ENCODE data around the gene KRTAP25-1. TPM values are rescaled to one million over a fixed set of nuclear protein-coding genes. Genes with fewer than 3 reads are reported as not detected.

Gene KRTAP25-1
- total RNA-seq, 3 donors from 2014 or later (not counting 1 experiment from before 2014, with no cell fraction given), result not detected

DNA sequence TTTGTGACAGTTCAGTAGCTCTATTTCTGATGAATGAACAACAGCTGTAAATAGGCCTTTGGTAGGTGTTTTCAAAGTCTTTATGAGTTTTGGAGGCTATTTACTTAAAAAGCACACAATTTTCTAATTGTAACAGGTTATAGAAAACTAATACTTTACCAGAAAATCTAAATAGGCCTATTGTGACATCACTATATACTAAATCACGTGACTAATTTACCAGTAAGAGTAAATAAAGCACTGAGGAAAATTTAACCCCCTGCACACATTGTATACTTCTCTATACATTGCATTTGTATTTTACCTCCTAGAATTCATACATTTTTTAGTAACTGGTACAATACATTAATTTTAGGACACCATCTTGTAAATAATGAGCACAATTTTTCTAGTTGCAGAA is 15.8 kb upstream of the KRTAP25-1 start:
- no peaks in the 10 kb centered on the region for H3K27me3 Mint-ChIP-seq (ENCODE audit: low read depth in 2 of 2)
- no peaks in the 10 kb centered on the region for H3K4me1 ChIP-seq (ENCODE audit: control insufficient read depth, insufficient read depth, low read length)
- peaks cover 6 to 10% of the 10 kb centered on the region in 2 donors for H3K9me3 Mint-ChIP-seq
- no peak overlapping the region for H3K4me3 ChIP-seq (ENCODE audit: low read length)
- H3K4me3 Mint-ChIP-seq, result no peak overlapping the region
- no peaks in the 10 kb centered on the region for H3K9me3 ChIP-seq (ENCODE audit: control insufficient read depth, insufficient read depth, low read length)
- no peaks in the 10 kb centered on the region for H3K36me3 Mint-ChIP-seq
- H3K36me3 ChIP-seq (ENCODE audit: control insufficient read depth, insufficient read depth, low read length), result no peaks in the 10 kb centered on the region
- intact Hi-C loops (cut with micrococcal nuclease), result no loop called here
- H3K4me1 Mint-ChIP-seq, result no peaks in the 10 kb centered on the region
- no peak overlapping the region for H3K27ac Mint-ChIP-seq
- H3K27me3 ChIP-seq (ENCODE audit: control insufficient read depth, insufficient read depth, low read length), result no peaks in the 10 kb centered on the region
- TF ChIP-seq, protein P1, sequence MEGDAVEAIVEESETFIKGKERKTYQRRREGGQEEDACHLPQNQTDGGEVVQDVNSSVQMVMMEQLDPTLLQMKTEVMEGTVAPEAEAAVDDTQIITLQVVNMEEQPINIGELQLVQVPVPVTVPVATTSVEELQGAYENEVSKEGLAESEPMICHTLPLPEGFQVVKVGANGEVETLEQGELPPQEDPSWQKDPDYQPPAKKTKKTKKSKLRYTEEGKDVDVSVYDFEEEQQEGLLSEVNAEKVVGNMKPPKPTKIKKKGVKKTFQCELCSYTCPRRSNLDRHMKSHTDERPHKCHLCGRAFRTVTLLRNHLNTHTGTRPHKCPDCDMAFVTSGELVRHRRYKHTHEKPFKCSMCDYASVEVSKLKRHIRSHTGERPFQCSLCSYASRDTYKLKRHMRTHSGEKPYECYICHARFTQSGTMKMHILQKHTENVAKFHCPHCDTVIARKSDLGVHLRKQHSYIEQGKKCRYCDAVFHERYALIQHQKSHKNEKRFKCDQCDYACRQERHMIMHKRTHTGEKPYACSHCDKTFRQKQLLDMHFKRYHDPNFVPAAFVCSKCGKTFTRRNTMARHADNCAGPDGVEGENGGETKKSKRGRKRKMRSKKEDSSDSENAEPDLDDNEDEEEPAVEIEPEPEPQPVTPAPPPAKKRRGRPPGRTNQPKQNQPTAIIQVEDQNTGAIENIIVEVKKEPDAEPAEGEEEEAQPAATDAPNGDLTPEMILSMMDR (IDR thresholded peaks at IDR 0.05), result no peak
- ATAC-seq (no peak), DNase-seq (no peak)
- no CpG with 5 or more reads among the region's 1 CpG for WGBS (ENCODE audit: insufficient coverage)
- H3K27ac ChIP-seq (ENCODE audit: low read length), result no peak overlapping the region

DNA sequence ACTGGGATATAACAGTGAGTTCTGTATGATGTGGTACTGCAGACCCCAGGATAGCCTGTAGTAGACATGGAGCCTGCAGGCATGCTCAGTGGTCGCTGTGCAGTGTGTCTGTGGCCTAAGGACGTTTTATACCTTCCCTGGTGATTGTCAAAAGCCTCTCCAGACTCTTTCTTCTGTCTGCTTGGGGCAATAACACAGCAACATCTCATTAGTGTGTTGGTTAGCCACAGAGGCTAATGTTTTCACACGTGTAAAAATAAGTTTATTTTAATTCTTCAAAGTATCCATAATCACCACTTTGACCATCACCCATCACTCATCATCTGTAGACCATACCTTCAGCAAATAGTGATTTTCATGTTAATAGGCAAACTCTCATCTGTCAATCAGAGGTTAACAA is 6.5 kb downstream of the KRTAP25-1 start, which contains the start of gene KRTAP24-1:
TSS of gene KRTAP24-1 (minus strand) at position 101 of the 400 bp plus-strand sequence. CDS start at position 83, 18 bp downstream.
- ATAC-seq (no peak), DNase-seq (no peak)
- 51% methylated on average over 3 of the region's 3 CpGs for WGBS (ENCODE audit: insufficient coverage)
- Mint-ChIP-seq H3K4me3 (no peak within 1 kb of the TSS), H3K36me3 (no peaks in the 10 kb centered on the region), H3K9me3 (peaks cover 6 to 13% of the 10 kb centered on the region in 2 donors), H3K27me3 (ENCODE audit: low read depth in 2 of 2) (no peaks in the 10 kb centered on the region), H3K27ac (no peak within 1 kb of the TSS), H3K4me1 (no peaks in the 10 kb centered on the region)
- Histone ChIP-seq H3K4me1 (ENCODE audit: control insufficient read depth, insufficient read depth, low read length) (no peaks in the 10 kb centered on the region), H3K36me3 (ENCODE audit: control insufficient read depth, insufficient read depth, low read length) (no peaks in the 10 kb centered on the region), H3K27me3 (ENCODE audit: control insufficient read depth, insufficient read depth, low read length) (no peaks in the 10 kb centered on the region), H3K4me3 (ENCODE audit: low read length) (no peak within 1 kb of the TSS), H3K9me3 (ENCODE audit: control insufficient read depth, insufficient read depth, low read length) (no peaks in the 10 kb centered on the region), H3K27ac (ENCODE audit: low read length) (no peak within 1 kb of the TSS)
- intact Hi-C loops (cut with micrococcal nuclease), result no loop called here
- TF ChIP-seq, protein P1 (IDR thresholded peaks at IDR 0.05), result no peak

DNA sequence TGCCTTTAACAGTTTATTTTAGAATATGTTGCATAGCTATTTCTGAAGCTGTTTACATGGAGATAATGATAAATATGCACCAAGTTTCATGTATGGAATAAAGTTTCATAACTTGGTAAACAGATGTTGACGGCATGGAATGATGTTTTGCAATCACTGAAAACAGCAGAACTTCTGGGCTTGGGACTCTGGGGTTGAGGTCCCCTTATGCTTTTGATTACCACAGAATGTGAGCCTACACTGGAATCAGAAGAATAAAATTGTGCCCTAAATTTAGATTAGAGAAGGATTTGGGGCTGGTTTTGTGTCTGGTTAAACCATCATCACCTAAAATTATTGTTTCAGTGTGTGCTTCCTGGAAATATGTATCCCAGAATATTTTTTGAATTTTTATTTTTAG is 17.7 kb downstream of the KRTAP25-1 start:
- intact Hi-C loops (cut with micrococcal nuclease), result no loop called here
- H3K27ac Mint-ChIP-seq, result no peak overlapping the region
- 93% methylated on average over 1 of the region's 1 CpG for WGBS (ENCODE audit: insufficient coverage)
- H3K27me3 ChIP-seq (ENCODE audit: control insufficient read depth, insufficient read depth, low read length), result no peaks in the 10 kb centered on the region
- no peaks in the 10 kb centered on the region for H3K4me1 Mint-ChIP-seq
- no peak overlapping the region for H3K27ac ChIP-seq (ENCODE audit: low read length)
- no peaks in the 10 kb centered on the region for H3K36me3 ChIP-seq (ENCODE audit: control insufficient read depth, insufficient read depth, low read length)
- H3K27me3 Mint-ChIP-seq (ENCODE audit: low read depth in 2 of 2), result no peaks in the 10 kb centered on the region
- TF ChIP-seq, protein P1 (IDR thresholded peaks at IDR 0.05), result no peak
- no peaks in the 10 kb centered on the region for H3K36me3 Mint-ChIP-seq
- DNase-seq (no peak), ATAC-seq (no peak)
- no peaks in the 10 kb centered on the region for H3K4me1 ChIP-seq (ENCODE audit: control insufficient read depth, insufficient read depth, low read length)
- H3K4me3 Mint-ChIP-seq, result no peak overlapping the region
- H3K9me3 ChIP-seq (ENCODE audit: control insufficient read depth, insufficient read depth, low read length), result no peaks in the 10 kb centered on the region
- H3K9me3 Mint-ChIP-seq, result peaks cover 0 to 14% of the 10 kb centered on the region in 2 donors
- no peak overlapping the region for H3K4me3 ChIP-seq (ENCODE audit: low read length)

DNA sequence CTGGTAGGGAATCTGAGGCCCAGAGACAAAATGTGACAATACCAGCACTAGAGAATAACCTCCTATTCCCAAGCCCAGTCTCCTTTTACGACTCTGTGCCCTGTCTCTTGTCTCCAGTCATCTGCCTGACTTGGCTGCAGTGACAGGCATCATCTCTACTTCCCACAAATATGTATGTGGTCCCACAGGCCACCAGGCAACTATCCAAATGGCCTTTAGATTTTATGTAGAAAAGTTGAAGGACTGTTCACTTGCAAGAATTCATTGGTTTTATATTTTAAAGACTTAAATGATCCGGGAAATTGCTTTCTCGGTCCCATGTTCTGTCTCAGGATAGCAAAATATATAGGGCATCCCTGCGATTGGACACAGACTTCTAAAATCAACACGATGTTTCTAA is 18.2 kb downstream of the KRTAP25-1 start:
- 84% methylated on average over 5 of the region's 5 CpGs for WGBS (ENCODE audit: insufficient coverage)
- no peaks in the 10 kb centered on the region for H3K4me1 Mint-ChIP-seq
- Histone ChIP-seq H3K9me3 (ENCODE audit: control insufficient read depth, insufficient read depth, low read length) (no peaks in the 10 kb centered on the region), H3K27me3 (ENCODE audit: control insufficient read depth, insufficient read depth, low read length) (no peaks in the 10 kb centered on the region), H3K4me3 (ENCODE audit: low read length) (no peak overlapping the region), H3K36me3 (ENCODE audit: control insufficient read depth, insufficient read depth, low read length) (no peaks in the 10 kb centered on the region), H3K4me1 (ENCODE audit: control insufficient read depth, insufficient read depth, low read length) (no peaks in the 10 kb centered on the region), H3K27ac (ENCODE audit: low read length) (no peak overlapping the region)
- no peak overlapping the region for H3K27ac Mint-ChIP-seq
- peaks cover 0 to 16% of the 10 kb centered on the region in 2 donors for H3K9me3 Mint-ChIP-seq
- DNase-seq (no peak), ATAC-seq (no peak)
- intact Hi-C loops (cut with micrococcal nuclease), result no loop called here
- no peaks in the 10 kb centered on the region for H3K27me3 Mint-ChIP-seq (ENCODE audit: low read depth in 2 of 2)
- H3K36me3 Mint-ChIP-seq, result peaks cover 1% of the 10 kb centered on the region
- TF ChIP-seq, protein P1 (IDR thresholded peaks at IDR 0.05), result no peak
- no peak overlapping the region for H3K4me3 Mint-ChIP-seq

Data from natural killer cell (primary cell).